Umbilical cord (tissue), 2 donors: ENCODE measurements around the gene TRIO. TPM values are rescaled to one million over a fixed set of nuclear protein-coding genes. Genes with fewer than 3 reads are reported as not detected.

ENCODE experiments used
- DNase-seq: peaks from one replicate; pipeline ENCODE4 v3.0.0-alpha.2; 2015; ENCODE audit warnings: low spot score
- total RNA-seq: library from RNA; depleted of rRNA; stranded (reverse); fragments of >200 nt; gene quantifications from one replicate; pipeline ENCODE4 v1.2.3, GENCODE V29; 2014; ENCODE audit warnings: low replicate concordance; ENCODE audit not compliant: insufficient read depth

The TRIO gene
- total RNA-seq, 1 donor from 2014 or later = 170 TPM

DNA sequence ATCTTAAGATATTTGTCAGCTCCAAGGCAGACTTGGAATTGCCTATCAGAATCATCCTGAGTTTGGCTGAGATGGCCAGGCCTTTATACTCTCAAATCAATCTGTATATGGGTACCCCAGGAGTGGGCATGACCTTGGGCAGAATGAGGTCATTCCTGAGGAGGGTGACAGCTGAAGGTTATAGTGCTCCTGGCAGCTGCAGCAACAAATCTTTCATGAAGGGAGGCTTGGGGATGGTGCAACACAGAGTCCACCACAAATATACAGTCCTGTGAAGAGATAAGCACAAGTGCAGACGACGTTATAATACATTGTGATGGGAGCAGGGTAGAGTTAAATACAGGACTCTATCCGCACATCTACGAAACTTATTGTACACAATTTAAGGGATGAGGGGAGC lies 21.1 kb upstream of the TRIO start:
- no peak for DNase-seq

DNA sequence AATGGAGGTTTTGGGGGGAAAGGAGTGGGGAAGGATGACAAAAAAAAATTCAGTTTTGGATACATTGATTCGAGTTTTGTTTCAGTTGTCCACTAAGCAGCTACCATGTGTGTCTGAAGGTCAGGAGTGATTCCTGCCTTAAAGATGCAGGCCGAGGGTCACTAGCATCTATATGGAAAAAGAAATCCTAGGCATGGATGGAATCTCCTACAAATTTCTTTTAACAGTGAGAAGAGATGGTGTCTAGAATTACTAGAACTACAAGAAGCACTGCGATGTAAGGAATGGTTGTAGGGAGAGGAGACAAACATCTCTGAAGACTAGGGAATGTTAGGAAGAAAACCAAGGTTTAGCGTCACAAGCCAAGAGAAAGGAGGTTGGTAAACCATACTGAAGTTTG lies 19.6 kb upstream of the TRIO start:
- no peak for DNase-seq

DNA sequence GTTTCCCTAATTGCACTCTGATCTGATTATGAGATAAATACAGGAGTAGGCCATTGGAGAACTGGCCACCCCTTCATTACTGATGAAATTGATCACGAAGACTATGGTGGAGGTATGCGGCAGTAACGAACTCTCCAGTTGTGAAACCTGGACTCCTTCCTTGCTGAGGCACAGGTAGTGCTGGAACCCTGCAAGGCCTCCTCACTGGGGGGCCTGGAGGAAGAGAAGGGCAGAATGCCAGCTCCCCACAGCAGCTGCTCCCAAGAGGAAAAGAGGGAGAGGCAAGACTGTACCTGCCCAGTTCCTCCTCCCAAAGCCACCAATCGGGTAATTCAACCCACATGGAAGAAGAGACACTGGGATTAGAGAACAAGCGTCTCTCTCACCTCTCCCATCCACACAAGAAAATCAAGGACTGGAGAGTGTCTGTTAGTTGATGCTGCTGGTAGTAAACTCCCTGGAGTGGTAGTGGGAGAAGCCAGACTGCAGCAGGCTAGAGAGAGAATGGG lies 19.1 kb upstream of the TRIO start:
- DNase-seq = no peak

DNA sequence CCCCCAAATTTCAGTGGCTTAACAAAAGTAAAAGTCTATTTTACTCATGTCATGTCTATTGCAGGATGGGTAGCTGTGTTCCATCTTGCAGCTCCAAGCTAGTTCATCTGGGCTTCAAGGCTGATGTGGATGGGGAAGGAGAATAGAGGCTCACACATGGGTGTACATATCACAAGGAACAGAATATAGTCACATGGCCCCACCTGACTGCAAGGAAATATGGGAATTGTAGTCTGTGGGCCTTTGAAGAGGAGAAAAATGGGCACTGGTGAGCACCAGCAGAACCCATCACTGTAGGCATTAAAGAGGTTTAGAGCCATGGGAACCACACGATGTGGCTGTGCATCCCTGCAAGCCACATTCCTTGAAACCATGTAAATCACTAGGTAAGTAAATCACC lies 17.9 kb upstream of the TRIO start:
- no peak for DNase-seq

DNA sequence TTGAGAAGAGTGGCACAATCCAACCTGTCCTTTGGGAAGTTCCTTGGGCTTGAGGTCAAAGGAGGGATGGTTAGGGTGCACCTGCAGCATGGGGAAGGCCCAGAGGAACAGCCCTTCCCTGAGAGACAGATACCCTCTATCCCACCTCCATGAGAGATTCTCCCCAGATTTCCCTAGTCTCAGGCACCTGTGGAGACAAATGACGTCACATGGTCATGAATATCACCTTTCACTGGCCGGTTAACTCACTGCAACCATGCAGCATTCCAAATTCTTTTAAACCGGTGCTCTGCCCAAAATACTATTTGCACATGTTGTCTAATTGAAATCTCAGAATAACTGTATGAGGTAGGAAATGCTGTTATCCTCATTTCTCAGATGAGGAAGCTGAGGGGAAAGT lies 15.6 kb upstream of the TRIO start:
- no peak for DNase-seq

DNA sequence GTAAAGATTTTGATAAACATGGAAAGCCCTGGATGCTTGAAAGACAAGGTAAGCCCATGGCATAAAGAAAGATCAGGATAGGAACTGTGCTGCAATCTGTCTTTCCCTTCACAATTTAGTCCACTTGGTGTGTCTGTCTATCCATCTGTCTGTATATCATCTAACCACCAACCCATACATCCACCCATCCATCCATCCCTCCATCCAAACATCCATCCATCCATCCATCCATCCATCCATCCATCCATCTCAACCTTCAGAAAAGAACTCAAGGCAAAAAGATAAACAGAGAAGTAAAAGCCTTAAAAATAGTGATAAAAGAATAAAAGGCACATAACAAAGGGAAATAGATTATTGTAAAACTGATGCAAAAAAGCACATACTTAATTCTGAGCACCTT lies 15.1 kb upstream of the TRIO start:
- DNase-seq = no peak

DNA sequence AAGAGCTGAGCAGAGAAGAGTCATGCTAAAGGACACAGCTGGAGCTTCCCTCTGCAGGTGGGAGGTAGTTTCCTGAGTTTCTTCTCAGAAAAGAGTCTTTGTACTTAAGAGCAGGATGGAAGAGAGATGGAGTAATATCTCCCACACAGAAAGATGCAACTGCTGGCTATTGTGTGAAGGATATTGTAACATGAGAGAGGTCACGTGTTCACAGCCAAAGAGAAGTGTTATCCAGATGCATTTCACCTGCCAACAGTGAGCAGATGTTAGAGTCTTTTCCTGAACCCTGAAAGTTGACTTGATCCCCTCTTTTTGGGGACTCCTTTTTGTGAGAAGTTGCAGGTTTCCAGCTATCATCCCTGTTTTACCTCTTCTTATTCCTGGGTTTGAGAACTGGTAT lies 14.0 kb upstream of the TRIO start:
- no peak for DNase-seq

DNA sequence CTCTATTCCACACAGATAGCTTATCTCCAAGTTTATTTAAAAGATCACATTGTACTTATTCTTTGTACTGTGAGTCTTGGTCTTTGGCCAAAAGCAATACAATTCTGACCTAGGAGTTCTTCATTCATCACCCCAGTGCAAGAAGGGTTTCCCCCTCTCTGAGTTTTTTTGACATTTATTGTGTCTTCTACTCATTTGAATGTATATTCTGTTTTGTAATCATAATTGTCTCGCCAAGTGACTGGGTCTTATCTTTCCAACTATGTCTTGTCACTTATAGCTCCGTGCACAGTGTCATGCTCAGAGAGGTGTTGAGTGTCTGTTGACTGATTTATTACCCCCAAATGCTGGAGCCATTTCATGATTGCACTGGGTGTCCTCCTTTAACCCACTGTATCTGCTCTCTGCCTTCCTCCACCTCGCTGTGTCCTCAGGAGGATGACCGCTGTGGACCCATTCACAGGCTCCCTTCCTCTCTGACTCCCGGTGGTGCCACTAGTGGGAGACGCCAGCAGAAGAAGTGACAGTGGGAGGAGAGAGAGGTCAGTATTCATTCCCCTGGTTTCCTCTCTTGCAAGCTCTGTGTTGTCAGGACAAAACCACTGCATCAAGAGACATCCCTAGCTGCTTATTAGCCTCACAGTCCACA lies 11.2 kb upstream of the TRIO start:
- no peak for DNase-seq

DNA sequence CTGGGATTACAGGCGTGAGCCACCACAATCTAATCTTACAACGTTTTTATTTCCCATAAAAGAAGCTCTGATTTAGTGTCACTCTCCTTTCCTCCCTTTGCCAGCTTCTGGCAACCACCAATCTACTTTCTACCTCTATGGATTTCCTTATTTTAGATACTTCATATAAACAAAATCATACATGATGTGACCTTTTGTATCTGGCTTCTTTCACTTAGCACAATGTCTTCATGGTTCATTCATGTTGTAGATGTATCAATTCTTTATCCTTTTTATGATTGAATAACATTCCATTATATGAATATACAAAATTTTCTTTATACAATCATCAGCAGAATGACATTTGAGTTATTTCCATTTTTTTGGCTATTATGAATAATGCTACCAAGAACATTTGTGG lies 9.7 kb upstream of the TRIO start:
- DNase-seq = no peak

DNA sequence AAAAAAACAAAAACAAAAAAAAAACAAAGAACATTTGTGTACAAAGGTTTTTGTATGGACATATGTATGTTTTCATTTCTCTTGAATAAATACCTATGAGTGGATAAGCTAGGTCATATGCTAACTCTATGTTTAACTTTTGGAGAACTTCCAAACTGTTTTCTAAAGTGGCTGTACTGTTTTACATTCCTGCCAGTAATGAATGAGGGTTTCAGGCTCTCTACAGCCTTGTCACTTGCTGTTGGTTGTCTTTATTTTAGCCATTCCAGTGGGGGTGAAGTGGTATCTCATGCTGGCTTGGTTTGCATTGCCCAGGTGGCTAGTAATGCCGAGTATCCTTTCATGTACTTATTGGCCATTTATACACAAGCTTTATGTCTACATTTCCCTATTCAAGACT lies 9.1 kb upstream of the TRIO start:
- DNase-seq = no peak

DNA sequence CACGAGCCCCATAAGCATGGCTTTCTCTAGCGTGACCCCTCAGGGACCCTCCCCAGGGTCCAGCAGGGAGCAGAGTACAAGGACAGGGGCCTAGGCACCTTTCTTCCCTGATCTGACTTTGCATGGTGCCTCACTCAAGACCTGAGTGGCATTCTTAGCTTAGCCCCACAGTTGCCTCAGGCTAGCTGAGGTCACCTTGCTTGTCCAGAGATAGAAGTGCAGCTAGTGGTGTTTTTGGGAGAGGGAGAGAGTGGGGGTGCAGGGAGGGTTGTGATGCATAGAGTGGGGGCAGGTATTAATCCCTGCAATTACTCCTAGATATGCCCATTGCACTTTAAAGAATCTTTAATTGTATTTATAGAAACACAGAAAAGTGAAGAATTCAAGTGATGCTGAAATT lies 8.4 kb upstream of the TRIO start:
- DNase-seq = no peak

DNA sequence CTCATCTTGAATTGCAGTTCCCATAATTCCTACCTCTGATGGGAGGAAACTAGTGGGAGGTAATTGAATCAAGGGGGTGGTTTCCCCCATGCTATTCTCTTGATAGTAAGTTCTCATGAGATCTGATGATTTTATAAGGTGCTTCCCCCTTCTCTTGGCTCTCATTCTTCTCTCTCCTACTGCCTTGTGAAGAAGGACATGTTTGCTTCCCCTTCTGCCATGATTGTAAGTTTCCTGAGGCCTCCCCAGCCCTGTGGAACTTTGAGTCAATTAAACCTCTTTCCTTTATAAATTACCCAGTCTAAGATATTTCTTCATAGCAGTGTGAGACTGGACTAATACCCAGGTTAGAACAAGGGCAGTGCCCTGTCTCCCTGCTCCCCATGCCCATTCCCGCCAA lies 7.5 kb upstream of the TRIO start:
- DNase-seq = no peak

DNA sequence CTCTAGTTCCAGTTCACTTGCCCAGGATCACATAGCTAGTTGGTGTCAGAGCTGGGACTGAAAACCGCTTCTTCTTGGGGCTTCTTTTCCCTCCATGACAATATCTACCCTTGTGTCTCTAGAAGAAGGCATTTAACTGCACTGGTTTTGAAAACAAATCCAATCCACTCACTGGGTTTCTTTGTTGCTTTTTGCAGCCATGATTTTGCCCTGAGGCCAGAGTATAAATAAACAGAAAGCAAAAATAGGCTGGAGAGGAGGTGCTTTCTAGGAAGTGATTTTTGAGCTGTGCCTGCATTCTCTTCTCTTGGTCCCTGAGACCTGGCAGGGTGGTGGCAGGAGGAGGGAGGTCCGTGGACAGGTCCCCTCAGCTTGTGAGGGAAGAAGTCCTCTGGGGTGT lies 6.9 kb upstream of the TRIO start:
- DNase-seq = no peak

DNA sequence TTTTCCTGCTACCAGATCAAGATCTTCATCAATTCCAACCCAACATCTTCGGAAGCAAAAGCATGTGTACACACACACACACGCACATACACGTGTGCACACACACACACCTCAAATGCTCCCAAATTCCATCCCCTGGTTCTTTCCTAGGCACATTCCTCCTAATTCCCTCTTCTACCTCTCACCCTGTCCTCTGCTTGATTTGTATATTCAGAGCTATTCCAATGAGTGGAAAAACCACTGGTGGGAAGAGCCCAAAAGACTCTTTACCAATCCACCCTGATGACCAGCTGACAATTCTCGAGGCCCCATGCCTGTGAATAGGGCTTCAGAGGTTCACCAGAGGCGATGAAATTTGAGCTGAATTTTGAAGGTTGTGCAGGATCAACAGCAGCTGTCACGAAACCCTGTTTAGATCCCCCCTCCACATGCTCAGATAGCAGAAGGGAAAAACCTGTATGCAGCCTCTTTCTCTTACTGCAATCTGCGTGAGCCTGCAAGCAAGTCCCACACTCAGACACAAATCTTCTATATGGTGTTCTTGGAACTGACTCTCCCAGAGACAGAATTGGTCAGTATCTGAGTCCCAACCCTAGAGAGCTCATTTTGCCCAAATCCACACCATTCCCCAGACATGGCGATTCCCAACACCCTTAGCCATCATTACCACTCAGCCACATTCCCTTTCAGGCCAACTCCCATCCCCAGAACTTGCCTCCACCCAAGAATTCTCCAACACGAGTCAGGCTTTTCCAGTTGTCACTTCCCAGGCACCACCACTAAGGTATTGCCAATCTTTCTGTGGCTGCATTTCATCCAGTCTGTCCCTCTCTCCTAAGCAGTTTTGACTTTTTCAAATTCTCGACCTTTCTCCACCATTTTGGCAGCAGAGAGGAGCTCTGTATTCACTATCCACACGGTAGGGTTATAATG lies 4.3 kb upstream of the TRIO start:
- no peak for DNase-seq

DNA sequence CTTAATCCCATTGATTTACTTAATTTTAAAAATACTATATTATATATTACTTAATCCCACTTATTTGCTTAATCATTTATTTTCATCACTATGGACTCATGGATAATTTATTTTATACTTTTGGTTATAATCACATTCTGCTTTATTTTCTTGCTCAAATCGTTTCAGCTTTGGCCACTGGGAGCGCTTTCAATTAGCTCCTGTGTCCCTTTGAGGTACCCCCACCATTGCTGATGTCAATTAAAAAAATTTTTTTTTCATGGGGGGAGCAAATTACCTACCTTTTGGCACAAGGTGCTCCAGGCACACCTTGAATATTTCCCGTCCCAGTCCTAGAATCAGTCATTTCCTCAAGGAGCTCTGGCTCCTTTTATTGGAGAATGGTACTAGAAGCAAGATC lies 1.4 kb upstream of the TRIO start:
- DNase-seq = no peak

DNA sequence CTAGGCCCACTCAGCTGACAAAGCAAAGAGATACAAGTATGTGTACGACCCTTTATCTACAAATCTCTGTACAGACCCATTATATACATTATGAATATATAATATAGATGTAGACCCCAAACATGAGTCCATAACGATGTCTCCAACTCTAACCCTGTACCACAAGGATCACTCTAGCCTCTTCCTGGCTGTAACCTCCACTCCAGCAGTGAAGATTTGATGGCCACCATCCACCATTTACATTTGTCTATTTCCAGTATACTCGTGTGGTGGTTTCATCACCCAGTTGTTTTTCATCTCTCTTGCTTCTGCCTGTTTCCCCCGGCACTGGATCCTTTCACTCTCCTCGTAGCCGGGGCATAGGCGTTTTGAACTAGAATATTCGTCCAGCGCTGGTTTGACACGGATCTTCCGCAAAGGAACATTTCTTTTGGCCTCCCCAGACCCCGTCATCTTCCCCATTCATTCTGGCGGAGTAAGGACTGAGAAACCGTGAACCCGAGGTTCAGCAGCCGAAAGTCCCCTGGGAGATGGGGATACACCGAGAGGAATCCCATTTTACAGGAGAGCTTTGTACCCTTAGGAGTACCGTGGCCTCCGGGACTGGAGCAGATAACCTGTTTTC lies 828 bp upstream of the TRIO start:
- DNase-seq = no peak

DNA sequence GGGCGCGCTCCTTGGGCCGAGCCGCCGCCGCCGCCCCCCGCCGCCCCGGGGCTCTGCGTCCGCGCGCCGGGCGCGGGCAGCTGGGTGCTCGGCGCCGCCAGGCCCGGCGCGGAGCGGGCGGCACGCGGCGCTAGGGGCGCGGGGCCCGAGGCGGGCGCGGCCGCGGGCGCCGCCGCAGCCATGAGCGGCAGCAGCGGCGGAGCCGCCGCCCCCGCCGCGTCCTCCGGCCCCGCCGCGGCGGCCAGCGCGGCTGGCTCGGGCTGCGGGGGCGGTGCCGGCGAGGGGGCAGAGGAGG lies 351 bp downstream of the TRIO start:
- DNase-seq = no peak

DNA sequence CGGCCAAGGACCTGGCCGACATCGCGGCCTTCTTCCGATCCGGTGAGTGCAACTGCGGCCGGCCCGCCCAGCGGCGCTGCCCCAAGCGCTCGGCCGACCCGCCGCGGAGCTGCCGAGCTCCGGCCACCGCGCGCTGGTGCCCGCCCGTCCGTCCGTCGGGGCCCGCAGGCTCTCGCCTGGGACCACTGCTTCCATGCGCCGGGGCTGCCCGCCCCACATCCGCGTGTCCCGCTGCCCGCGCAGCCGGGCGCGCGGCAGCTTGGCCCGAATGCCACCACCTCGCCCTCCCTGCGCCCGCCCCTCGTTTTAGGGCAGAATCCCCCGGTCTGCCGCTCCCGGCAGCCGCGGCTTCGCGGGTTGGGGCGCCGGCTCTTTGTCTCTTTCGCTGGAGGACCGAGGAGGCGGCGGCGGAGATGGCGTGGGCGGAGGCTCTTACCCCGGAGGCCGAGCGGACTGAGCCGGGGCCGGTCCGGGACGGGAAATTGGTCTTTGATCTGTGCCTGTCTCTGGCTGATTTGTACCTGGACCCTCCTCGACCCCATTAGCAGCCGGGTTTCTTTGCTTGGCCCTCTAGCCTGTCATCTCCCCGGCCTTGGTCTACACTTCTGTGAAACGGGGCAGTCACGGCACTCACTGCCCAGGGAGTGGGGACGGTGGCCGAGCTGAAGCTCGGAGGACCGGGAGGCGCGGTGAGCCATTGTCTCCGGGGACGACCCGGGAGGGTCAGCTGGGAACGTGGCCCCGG lies 871 bp downstream of the TRIO start:
- peak; percentile 46 for DNase-seq

DNA sequence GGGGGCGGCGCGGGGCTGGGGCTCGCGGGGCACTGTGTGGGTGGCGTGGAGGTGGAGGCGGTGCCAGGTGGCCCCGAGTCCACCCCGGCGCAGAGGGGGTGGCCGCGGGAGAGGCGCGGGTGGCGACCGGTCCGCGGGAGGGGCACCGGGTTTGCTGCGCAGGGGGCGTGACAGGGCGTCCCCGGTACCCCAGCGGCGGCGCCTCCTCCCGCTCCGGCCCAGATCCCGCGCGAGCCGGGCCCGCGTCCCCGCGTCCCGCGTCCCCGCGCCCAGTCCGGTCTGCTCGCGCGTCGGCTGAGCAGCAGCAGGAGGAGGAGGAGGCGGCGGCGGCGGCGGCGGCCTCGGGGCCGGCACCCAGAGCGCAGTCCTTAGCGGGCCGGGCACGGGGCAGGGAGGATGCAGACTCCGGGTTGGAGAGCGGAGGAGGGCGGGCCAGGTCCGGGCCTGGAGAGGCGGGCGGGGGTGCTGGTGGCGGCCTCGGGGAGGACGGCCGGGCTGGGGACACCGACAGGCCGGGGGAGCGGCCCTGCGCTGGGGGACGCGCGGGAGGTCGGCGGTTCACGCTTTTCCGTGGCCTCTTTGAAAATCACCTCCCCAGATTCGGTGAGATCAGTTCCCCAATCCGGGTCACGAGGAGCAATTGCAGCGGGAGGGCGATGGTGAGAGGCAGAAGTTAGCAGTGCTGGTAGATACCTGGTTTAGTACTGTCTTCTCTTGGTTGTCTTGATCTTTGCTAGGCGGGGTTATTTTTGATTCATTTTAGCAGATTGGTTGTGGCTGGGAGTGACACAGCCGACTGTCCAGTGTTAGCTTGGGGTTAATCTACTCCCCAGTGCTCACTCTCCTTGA lies 1.7 kb downstream of the TRIO start:
- DNase-seq = peak; percentile 89

DNA sequence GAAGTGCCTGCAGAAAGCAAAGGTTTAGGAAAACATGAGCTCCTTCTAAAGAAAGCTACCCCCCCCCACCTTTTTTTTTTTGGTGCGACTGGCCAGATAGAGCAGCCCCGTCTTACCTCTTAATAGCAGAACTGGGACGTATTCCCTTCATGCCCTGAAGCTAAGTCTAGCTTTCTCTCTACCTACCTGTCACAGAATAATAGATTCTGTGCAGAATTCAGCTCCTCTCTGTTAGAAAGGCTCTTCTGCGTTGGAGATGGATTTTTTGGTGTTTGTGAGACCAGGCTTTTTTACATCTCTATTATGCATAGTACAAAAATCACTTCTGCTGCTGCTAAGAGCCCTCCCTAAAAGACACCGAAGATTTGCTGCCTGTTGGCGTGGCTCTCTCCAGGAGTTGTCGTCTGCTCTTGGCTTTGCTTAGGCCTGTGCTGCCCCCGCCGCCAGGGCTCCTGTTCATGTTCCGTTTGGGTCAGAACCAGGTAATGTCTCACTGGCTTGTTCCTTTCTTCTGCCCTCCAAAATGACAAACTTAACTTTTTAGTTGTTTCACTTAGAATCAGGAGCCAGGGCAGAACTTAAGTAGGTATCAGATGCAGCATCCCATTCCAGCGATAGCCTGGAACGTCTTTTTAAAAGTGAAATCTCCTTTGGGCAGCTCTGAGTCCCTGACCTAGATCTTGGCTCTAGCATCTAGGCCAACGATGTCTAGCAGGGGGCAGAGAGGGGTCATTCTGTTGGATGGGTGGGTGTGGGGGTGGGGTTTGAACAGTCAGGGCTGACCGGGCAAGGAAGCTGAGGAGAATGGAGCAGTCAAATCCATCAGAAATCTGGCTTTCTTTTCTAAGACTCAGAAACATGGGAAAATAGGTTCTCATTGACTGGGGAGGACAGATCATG lies 2.5 kb downstream of the TRIO start:
- DNase-seq = no peak
